ENCODE measurements around the gene CD99. TPM values are rescaled to one million over a fixed set of nuclear protein-coding genes. Genes with fewer than 3 reads are reported as not detected.

The CD99 gene
- total and polyA plus RNA-seq, 8 donors = 64.5 to 432 (median 134) TPM

DNA sequence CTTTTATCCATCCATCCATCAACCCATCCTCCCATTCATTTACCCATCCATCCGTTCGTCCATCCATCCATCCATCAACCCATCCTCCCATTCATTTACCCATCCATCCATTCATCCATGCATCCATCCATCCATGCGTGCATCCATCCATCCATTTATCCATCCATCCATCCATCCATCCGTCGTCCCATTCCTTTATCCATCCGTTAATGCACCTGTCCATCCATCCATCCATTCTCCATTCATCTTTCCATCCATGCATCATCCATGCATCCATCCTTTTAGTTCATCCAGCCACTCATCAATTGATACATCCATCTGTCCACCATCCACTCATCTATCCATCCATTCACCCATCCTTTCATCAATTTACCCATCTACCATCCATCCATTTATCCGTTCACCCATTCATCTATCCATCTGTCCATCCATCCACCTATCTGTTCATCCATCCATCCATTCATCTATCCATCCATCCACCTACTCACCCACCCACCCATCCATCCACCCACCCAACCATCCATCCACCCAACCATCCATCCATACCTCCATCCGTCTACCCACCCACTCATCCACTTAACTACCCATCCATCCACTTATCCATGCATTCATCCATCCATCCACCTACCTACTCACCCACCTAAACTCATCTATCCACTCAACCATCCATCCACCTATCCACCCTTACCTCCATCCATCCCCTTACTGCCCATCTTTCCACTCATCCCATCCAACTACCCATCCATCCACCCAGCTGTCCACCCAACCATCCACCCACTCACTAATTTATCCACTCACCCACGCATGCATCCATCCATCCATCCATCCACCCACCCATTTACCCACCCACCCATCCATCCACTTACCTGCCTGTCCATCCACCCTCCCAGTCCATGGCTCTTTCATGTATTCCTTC, 9.6 kb downstream of the CD99 start:
- Histone ChIP-seq H3K27ac (no peak overlapping the region), H3K9me3 (no peaks in the 10 kb centered on the region), H3K27me3 (no peaks in the 10 kb centered on the region), H3K4me3 (no peak overlapping the region), H3K36me3 (no peaks in the 10 kb centered on the region), H3K4me1 (peaks cover 0 to 3% (median 0%) of the 10 kb centered on the region in 3 donors)
- FAIRE-seq (no peak), DNase-seq (no peak), ATAC-seq (no peak)
- intact Hi-C loops (cut with DNase I) = no loop called here
- 96 to 99% methylated on average over 9 of the region's 9 CpGs for WGBS, 2 donors
- TF ChIP-seq, protein P1, sequence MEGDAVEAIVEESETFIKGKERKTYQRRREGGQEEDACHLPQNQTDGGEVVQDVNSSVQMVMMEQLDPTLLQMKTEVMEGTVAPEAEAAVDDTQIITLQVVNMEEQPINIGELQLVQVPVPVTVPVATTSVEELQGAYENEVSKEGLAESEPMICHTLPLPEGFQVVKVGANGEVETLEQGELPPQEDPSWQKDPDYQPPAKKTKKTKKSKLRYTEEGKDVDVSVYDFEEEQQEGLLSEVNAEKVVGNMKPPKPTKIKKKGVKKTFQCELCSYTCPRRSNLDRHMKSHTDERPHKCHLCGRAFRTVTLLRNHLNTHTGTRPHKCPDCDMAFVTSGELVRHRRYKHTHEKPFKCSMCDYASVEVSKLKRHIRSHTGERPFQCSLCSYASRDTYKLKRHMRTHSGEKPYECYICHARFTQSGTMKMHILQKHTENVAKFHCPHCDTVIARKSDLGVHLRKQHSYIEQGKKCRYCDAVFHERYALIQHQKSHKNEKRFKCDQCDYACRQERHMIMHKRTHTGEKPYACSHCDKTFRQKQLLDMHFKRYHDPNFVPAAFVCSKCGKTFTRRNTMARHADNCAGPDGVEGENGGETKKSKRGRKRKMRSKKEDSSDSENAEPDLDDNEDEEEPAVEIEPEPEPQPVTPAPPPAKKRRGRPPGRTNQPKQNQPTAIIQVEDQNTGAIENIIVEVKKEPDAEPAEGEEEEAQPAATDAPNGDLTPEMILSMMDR (IDR thresholded peaks at IDR 0.05) = no peak

DNA sequence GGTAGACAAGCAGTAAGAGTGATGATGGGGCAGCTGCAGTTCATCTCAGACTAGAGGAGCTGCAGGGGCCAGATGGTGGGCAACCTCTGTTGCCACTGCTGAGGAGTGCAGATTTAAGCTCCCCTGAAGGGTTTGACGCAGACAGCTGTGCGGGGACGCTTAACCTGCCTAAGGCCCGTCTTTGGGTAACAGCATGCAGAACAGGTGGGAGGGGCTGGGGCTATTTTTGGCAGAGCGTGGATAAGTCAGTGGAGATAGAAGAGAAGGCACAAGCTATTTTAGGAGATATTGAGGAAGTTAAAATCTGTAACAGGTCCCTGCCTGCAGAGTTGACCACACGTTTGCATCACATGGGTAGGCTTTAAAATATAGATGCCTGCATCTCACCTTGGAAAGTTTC, 10.5 kb downstream of the CD99 start:
- no peak overlapping the region for H3K4me3 ChIP-seq
- H3K9me3 ChIP-seq = no peaks in the 10 kb centered on the region
- H3K27me3 ChIP-seq = no peaks in the 10 kb centered on the region
- 64 to 74% methylated on average over 6 of the region's 6 CpGs for WGBS, 2 donors
- ATAC-seq (peak in 2 of 4 donors; percentile 20 to 53), FAIRE-seq (no peak), DNase-seq (peak in 1 of 6 donors; percentile 20)
- peaks cover 0 to 3% (median 0%) of the 10 kb centered on the region in 3 donors for H3K4me1 ChIP-seq
- H3K36me3 ChIP-seq = no peaks in the 10 kb centered on the region
- intact Hi-C loops (cut with DNase I) = no loop called here
- H3K27ac ChIP-seq = no peak overlapping the region
- TF ChIP-seq, protein P1 (IDR thresholded peaks at IDR 0.05) = no peak

DNA sequence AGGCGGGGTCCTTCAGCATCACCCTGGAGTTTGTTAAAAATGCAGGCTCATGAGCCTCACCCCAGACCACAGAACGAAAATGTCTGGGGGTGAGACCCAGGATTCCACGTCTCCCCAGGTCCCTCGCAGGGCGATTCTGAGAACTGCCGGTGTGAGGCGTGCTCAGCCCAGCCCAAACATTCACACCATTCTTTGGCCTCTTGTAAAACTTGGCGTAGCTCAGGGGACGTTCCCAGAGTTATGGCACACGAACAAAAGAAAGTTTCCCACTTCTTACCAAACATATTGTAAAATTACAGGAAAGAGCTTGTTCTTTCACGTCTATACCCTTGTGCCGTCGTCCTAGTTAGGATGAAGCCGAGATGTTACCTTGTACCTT, 12.9 kb downstream of the CD99 start:
- Histone ChIP-seq H3K9me3 (no peaks in the 10 kb centered on the region), H3K27ac (peak overlapping the region in 1 of 4 donors; percentile 5), H3K4me3 (no peak overlapping the region), H3K4me1 (no peaks in the 10 kb centered on the region), H3K36me3 (no peaks in the 10 kb centered on the region), H3K27me3 (no peaks in the 10 kb centered on the region)
- intact Hi-C loops (cut with DNase I) = no loop called here
- FAIRE-seq (no peak), DNase-seq (no peak), ATAC-seq (peak in 2 of 4 donors; percentile 19 to 66)
- WGBS, 2 donors = 78 to 83% methylated on average over 14 of the region's 14 CpGs
- TF ChIP-seq, protein P1 (IDR thresholded peaks at IDR 0.05) = no peak

DNA sequence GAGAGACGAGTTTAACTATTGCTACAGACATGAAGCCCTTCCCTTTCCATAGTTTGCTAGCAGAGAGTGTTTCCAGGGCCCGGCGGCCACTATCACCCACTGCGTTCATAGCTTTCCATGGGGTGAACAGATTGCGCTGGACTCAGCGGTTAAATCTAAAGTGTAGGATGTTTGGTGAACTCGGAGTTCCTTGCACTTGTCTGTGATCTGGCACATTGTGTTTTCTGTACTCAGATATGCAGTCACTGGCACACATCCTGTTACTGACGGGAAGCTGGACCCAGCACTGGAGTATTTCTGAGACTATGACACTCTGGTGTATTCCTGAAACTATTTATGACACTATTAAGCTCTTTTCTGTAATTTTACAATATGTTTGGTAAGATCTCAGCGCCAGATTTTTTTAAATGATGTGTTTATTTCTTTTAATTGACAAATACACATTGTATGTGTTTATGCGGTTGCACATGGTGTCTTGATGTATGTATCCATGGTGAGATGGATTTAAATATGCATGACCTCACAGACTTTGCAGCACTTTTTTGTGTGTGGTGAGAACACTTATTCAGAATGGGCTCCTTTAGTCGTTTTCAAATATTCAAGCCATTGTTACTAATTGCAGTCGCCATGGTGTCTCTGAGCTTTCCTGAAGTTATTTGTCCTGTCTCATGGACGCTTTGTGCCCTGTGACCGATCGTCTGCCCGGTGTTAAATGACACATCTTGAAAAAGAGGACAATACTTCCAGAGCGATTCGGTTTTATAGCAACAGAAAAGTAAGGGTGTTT, 14.1 kb downstream of the CD99 start:
- ATAC-seq = peak in 3 of 4 donors; percentile 31 to 57 (median 45)

More for the DNA sequence above, 14.1 kb downstream of the CD99 start:
- DNase-seq (no peak), FAIRE-seq (no peak)
- no peaks in the 10 kb centered on the region for H3K27me3 ChIP-seq
- H3K9me3 ChIP-seq = no peaks in the 10 kb centered on the region
- no peak overlapping the region for H3K27ac ChIP-seq
- H3K4me3 ChIP-seq = no peak overlapping the region
- peaks cover 0 to 3% (median 0%) of the 10 kb centered on the region in 3 donors for H3K4me1 ChIP-seq
- intact Hi-C loops (cut with DNase I) = no loop called here
- TF ChIP-seq, protein P1 (IDR thresholded peaks at IDR 0.05) = no peak
- no peaks in the 10 kb centered on the region for H3K36me3 ChIP-seq
- 70 to 71% methylated on average over 18 of the region's 18 CpGs for WGBS, 2 donors
